GM19452 (cell line): Measurements from ENCODE around the gene CSNK2B.

Experiments used
- ATAC-seq: cut with Tn5 transposase; IDR thresholded peaks from one replicate; pipeline ENCODE4 v1.9.1; 2021; ENCODE audit not compliant: unreplicated experiment

The CSNK2B gene

GRCh38 chr6:31660381-31661261 is 5.3 kb upstream of the CSNK2B start, which contains the start of gene C6orf47:
Gene C6orf47 (minus strand): TSS chr6:31660778. CDS start chr6:31659947, 831 bp downstream.
- ATAC-seq, result no peak

GRCh38 chr6:31661262-31662123 is 4.4 kb upstream of the CSNK2B start:
- ATAC-seq, result no peak

DNA sequence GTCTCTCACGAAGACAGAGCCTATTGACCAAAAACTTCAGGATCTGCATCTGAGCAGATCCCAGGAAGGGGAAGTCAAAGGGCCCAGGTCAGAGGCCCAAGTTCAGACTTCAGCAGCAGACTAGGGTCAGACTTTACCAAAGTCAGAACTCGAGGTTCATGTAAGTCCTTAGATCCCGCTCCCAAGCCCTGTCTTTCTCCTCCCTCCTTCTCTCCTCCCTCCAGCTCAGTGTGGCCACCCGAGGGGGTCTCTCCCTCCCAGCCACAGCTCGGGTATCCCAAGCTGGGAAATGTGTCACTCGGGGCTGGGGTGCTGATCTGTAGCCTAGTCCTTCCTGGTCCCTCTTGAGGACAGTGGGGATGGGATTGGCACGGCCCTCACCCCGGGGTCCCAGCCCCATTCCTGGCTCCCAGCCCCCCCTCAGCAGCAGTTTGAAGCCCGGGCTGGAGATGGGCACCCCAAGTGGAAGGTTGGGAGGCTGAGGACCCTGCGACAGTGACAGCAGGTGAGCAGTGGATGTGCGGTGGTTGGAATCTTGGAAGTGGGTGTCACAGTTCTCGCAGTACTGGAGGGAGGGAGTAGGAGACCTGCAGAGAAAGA is 3.7 kb upstream of the CSNK2B start:
- ATAC-seq, result no peak

DNA sequence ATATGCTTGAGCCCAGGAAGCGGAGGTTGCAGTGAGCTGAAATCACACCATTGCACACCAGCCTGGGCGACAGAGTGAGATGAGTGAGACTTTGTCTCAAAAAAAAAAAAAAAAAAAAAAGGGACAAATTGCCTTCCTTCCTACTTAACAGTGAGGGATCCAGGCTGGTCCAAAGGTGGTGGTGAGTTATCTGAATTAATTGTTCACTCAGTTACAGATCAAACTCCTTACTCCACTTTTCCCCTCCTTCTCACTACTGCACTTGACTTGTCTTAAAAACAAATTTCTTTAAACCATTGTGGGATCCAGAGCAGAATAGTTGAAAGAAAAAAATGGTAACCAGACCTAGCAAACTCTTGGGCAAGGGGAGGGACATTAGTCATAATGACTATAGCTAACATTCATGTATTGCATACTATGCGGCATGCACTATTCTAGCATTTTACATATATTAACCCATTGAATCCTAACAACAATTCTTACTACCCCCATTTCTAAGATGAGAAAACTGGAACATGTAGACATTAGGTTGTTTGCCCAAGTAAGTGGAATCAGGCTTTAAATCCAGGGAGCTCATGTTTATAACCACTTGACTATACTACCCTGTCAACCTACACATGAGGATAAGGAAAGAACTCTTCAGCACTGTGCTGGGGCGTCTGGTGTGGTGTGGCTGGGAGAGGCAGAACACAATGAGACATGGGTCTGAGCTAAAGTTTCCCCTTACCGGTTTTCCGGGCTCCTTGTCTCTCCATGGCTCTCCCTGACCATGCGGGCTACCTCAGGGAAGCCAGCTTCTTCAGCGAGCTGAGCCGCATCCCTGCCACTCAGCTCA is 2.5 kb upstream of the CSNK2B start:
- ATAC-seq, result no peak

GRCh38 chr6:31663961-31664789 is 1.7 kb upstream of the CSNK2B start:
- ATAC-seq, result no peak

- ATAC-seq, result no peak
These were observed 935 bp upstream of the CSNK2B start, which contains the start of gene GPANK1 for GRCh38 chr6:31664790-31665500. Gene GPANK1 (minus strand): TSS chr6:31664997. CDS start chr6:31664478, 519 bp downstream.

DNA sequence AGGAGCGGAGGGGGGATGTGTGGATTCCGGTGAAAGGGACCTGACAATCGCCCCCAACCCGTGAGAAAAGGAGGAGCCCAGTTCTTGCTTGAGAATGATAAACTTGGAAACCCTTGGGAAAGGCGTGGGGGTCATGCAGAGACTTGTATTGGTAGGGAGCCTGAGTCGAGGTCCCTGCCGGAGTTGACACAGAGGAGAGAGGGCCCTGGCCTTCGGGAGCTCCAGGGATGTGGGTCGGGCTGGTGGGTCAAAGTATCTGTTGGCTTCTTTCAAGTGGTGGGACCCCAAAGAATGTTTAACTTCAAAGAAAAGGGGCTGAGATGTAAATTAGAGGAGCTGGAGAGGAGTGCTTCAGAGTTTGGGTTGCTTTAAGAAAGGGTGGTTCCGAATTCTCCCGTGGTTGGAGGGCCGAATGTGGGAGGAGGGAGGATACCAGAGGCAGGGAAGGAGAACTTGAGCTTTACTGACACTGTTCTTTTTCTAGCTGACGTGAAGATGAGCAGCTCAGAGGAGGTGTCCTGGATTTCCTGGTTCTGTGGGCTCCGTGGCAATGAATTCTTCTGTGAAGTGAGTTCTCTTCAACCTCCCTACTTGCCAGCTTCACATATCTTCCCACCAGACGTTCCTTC is 571 bp downstream of the CSNK2B start:
- ATAC-seq, result no peak

DNA sequence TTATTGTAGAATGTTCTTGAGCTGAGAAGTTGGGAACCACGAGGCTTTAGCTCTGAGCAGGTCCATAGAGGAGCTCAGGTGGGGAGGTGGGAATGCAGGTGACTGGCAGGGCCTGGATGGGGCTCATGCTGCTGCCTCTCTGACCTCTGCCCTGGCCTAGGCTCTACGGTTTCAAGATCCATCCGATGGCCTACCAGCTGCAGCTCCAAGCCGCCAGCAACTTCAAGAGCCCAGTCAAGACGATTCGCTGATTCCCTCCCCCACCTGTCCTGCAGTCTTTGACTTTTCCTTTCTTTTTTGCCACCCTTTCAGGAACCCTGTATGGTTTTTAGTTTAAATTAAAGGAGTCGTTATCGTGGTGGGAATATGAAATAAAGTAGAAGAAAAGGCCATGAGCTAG is 3.8 kb downstream of the CSNK2B start, which contains the start of gene LY6G5B:
Gene LY6G5B, plus strand, starts transcription at position 301 of the 400 bp plus-strand sequence. CDS start 975 bp downstream, outside the sequence.
- no peak for ATAC-seq

DNA sequence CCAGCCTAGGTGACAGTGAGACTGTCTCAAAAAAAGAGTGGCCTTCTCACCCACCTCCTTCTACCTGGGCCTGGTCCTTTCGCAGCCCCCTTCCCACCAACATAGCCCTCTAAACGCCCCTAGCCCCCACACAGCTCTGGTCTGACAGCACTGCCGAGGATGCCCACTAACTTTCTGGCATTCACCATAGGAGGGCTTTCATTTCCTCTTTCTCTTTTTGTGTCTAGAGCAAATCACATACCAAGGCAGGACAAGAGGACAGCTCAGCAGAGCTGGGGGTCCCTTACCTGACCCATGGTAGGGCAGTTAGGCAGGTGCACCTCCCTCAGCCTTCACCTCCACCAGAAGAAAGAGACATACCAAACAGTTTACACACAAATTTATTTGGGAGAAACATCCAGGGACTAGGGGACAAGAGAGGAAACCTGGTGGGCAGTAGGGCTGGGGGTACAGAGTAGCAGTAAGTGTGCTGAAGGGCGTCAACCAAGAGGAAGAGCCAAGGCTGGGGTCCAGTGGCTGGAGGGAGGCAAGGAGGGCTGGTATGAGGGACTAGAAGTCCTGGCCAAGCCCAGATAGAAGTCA is 10.5 kb downstream of the CSNK2B start:
- ATAC-seq, result no peak

DNA sequence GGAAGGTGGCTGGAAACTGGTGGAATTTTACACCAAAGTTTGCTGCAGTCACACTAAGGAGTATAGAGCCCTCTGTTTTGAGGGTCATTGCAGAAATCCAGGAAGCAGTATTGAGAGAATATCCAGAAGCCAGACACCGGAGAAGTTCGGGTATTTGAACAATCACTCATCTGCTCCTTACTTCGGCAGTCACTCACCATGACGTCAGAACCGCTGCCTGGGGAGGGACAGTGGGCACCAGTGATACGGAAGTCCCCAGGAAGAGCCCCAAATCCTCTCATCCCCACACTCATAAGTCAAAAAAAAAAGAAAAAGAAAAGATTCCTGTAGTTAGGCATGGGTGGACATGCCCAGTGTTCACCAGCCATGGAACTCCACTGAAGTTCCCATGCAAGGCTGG is 11.0 kb downstream of the CSNK2B start:
- no peak for ATAC-seq

DNA sequence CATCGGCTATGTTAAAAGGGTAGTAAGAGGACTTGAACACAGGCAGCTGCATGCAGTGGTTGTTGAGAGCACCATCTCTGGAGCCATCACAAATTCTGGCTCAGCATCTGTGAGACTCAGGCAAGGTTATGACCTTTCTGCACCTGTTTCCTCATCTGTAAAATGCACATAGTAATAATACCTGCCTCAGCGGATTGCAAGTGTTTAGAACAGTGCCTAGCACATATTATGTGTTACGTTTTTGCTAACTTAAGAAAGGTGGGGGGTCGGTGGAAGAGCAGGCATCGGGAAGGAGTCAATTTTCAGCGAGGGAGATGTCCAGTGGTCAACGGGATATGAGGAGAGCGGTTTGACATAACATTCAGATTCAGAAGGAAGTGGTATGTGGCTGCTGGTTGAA is 12.1 kb downstream of the CSNK2B start:
- no peak for ATAC-seq

- no peak for ATAC-seq
These were observed 14.6 kb downstream of the CSNK2B start, which contains the start of gene LY6G5C for GRCh38 chr6:31680226-31681134. Gene LY6G5C (minus strand): TSS chr6:31681067. CDS start chr6:31680373, 694 bp downstream.

DNA sequence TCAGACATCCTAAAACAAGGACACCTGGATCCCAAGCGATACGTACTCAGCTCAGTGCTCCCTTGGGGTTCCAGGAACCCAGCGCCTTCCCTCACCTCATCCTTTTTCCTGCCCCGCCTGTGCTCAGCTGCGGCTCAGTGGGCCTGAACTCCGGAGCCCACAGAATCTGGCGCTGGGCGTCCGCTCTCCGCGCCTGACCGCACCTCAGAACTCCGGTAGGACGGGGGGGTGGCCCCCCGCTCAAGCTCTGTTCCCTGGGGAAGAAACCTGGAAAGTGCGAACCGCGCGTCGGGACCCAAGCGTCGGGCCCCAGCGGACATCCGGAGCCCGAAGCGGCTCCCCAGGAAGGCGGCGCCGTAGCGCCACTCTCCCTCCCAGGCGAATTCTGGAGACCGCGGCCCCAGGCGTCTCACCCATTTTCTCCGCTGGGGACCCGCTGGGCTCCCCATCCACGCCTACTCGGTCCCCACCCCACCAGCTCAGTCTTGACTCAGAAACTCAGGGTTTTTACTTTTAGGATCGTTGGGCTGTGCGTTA is 15.3 kb downstream of the CSNK2B start:
- no peak for ATAC-seq

- no peak for ATAC-seq
These were observed 17.7 kb downstream of the CSNK2B start for GRCh38 chr6:31683591-31683990.

- ATAC-seq, result no peak
These were observed 20.6 kb downstream of the CSNK2B start for GRCh38 chr6:31686483-31686882.

GRCh38 chr6:31687321-31687720 is 21.4 kb downstream of the CSNK2B start:
- no peak for ATAC-seq
